Astrocyte of the spinal cord (primary cell): ENCODE measurements around the gene MAN1A2.
"Not testable (repeated sequence)": the region's sequence is repeated elsewhere in the genome, so short reads cannot be mapped to it uniquely, and the experiment has no call there.

ENCODE experiments used
- DNase-seq: peaks from one replicate; pipeline ENCODE4 v3.0.0; 2011; ENCODE audit warnings: low read depth, low spot score
- H3K4me3 ChIP-seq: 2 replicates; pipeline ENCODE4 v1.5.1; 2011; ENCODE audit warnings: low read depth, mild to moderate bottlenecking, low read length, moderate library complexity
- in situ Hi-C: cut with HindIII; loops from 2 replicates; pipeline ENCODE4 v1.10.0; 2017; ENCODE audit warnings: low sequenced_read_pairs
- TF ChIP-seq, protein P1 (sequence below): IDR thresholded peaks from 2 replicates; pipeline ENCODE4 v1.5.1; 2012; ENCODE audit warnings: low read depth, mild to moderate bottlenecking, low read length, inconsistent platforms

Gene MAN1A2

DNA sequence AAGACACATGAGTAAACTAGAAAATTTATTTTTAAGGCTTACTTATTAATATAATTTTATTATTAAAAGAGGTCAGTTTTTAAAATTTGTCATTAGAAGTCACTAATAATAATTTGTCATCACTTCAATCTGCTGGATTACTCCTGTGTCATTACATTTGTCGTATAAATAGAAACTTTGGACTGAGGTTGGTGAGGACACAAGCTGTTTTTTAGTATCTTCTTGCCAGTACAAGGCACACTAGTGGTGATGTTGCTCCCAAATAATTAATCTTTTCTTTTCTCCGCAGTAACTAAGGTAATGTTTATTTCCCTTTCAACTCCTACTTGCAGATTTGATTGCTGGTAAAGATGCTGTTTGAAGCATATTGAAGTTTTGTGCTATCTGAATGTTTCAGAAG is 179.2 kb downstream of the MAN1A2 start:
- DNase-seq = no peak
- TF ChIP-seq, protein P1, sequence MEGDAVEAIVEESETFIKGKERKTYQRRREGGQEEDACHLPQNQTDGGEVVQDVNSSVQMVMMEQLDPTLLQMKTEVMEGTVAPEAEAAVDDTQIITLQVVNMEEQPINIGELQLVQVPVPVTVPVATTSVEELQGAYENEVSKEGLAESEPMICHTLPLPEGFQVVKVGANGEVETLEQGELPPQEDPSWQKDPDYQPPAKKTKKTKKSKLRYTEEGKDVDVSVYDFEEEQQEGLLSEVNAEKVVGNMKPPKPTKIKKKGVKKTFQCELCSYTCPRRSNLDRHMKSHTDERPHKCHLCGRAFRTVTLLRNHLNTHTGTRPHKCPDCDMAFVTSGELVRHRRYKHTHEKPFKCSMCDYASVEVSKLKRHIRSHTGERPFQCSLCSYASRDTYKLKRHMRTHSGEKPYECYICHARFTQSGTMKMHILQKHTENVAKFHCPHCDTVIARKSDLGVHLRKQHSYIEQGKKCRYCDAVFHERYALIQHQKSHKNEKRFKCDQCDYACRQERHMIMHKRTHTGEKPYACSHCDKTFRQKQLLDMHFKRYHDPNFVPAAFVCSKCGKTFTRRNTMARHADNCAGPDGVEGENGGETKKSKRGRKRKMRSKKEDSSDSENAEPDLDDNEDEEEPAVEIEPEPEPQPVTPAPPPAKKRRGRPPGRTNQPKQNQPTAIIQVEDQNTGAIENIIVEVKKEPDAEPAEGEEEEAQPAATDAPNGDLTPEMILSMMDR = no peak
- in situ Hi-C loops = no loop called here
- H3K4me3 ChIP-seq = no peak overlapping the region

DNA sequence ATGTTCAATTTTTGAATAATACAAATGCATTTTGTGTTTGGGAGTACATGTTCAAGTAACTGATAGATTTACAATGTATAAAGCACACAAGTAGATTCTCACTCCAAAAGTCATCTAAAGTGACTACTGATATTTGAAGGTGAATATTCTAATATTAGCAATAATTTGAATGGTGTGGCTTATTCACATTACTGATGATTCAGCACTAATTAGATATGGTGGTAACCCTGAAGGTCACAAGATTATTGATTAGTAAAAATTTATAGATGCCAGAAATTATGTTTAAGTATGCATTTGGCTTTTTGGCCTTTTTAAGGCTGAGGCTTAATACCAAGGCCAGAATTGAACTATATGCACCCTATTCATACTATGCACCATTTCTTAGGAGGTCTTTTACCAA is 186.2 kb downstream of the MAN1A2 start:
- DNase-seq = no peak
- no peak overlapping the region for H3K4me3 ChIP-seq
- TF ChIP-seq, protein P1 = no peak
- in situ Hi-C loops = no loop called here

DNA sequence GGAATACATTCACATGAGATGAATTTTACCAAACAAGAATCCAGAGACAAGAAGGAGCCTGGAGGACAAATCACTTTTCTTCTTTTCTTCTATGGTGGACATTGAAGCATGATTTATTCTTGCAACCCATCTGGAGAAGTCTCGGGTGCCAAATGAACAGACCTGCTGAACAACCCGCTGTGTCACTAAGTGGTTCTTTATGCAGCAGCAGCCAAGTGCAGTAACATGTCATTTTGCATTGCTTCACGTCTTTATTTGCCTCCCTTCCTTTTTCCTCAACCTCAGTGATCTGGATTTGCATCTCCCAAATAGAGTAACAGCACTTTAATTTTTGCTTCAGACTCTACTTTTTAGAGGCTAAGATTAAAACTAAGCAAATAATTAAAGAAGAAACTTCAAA is 188.6 kb downstream of the MAN1A2 start:
- H3K4me3 ChIP-seq = no peak overlapping the region
- TF ChIP-seq, protein P1 = no peak
- DNase-seq = no peak
- in situ Hi-C loops = no loop called here

DNA sequence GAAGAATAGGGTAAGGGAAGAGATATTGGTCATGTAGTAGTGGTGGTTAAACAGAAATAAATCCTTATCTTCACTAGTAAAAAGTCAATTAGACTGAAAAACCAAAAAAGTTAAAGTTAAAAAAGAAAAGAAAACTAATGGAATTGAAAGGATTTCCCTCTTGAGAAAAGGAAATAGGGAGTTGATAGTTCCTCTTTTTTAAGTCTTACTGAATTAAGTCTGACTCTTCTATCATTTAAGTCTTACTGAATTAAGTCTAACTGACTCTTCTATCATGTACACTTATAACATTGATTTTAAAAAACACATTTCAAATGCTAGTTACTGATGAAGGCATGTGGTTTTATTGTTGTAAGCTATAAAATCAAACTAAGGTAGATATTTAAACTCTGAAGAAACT is 189.1 kb downstream of the MAN1A2 start:
- TF ChIP-seq, protein P1 = no peak
- H3K4me3 ChIP-seq = no peak overlapping the region
- DNase-seq = no peak
- in situ Hi-C loops = no loop called here

DNA sequence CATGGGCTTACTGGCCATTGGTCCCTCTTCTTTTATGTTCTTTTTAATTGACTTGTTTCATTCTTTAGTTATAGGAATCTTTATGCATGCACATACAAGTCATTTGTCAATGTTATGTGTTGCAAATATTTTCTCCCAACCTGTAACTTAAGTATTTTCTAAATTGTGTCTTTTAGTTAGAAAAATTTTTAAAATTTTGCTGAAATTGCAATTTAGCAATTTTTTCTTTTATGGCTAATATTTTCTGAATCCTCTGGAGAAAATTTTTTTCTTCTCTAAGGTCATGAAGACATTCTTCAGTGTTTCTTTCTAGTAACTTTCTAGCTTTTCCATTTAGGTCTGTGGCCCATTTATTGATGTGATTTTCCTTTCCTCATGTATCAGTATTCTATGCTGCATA is 189.7 kb downstream of the MAN1A2 start:
- TF ChIP-seq, protein P1 = no peak
- in situ Hi-C loops = no loop called here
- no peak for DNase-seq
- no peak overlapping the region for H3K4me3 ChIP-seq

DNA sequence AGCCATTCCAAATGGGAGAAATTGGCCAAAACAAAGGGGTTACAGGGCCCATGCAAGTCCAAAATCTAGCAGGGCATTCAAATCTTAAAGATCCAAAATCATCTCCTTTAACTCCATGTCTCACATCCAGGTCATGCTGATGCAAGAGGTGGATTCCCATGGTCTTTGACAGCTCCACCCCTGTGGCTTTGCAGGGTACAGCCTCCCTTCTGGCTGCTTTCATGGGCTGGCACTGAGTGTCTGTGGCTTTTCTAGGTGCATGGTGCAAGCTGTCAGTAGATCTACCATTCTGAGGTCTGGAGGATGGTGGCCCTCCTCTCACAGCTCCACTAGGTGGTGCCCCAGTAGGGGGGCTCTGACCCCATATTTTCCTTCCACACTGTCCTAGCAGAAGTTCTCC is 191.2 kb downstream of the MAN1A2 start:
- H3K4me3 ChIP-seq, in situ Hi-C loops, DNase-seq: not testable (repeated sequence)

DNA sequence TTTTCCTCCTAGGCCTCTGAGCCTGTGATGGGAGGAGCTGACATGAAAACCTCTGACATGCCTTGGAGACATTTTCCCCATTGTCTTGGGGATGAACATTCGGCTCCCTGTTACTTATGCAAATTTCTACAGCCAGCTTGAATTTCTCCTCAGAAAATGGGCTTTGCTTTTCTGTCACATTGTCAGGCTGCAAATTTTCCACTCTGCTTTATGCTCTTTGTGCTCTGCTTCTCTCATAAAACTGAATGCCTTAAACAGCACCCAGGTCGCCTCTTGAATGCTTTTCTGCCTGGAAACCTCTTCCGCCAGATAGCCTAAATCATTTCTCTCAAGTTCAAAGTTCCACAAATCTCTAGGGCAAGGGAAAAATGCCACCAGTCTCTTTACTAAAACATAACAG is 191.9 kb downstream of the MAN1A2 start:
- in situ Hi-C loops = no loop called here

More for the DNA sequence above, 191.9 kb downstream of the MAN1A2 start:
- DNase-seq = no peak
- TF ChIP-seq, protein P1 = no peak
- no peak overlapping the region for H3K4me3 ChIP-seq
